HCT116 (cell line): ENCODE data around the gene PAQR4. TPM values are rescaled to one million over a fixed set of nuclear protein-coding genes. Genes with fewer than 3 reads are reported as not detected.

ENCODE experiments used
- ATAC-seq: fragments of 200-7000 bp; cut with Tn5 transposase; 2 replicates; pipeline ENCODE4 v1.9.1; 2020; ENCODE audit warnings: mild to moderate bottlenecking, moderate library complexity
- BruUV-seq: library from RNA; stranded (reverse); fragments of 400-500 nt; replicated peaks from 2 replicates; lab custom pipeline; 2021; lab: Mats Ljungman, UMichigan
- CTCF ChIA-PET: fragments of 300-600 bp; sonication (Branson Sonifier 250); formaldehyde crosslinking; loops from one replicate; lab custom pipeline; 2021; ENCODE audit warnings: antibody characterized with exemption; lab: Charles Lee
- POLR2A ChIA-PET: fragments of 300-600, 350-600 bp; sonication (Branson Sonifier 250); formaldehyde crosslinking; loops from one replicate; lab custom pipeline; 2021; ENCODE audit warnings: antibody characterized with exemption; lab: Charles Lee
- RAD21 ChIA-PET, 2 experiments: fragments of 300-600 bp; sonication (Branson Sonifier 250); formaldehyde crosslinking; loops; one replicate each; lab custom pipeline; 2023; ENCODE audit warnings: low total read pairs in 2 of 2; ENCODE audit not compliant: uncharacterized antibody in 2 of 2, unreplicated experiment in 2 of 2, low non-redundant PET in 1 of 2; lab: Charles Lee
- DNase-seq: peaks from one replicate; pipeline ENCODE4 v3.0.0-alpha.2; 2010; ENCODE audit warnings: low read depth, low spot score
- H2AFZ ChIP-seq: fragments of 200-600 bp; shearing (Covaris generic), sonication (generic); 2 replicates; pipeline ENCODE4 v1.6.1; 2017; ENCODE audit warnings: low read depth, mixed run types, mixed read lengths, antibody characterized with exemption, low read length; ENCODE audit not compliant: poor library complexity, severe bottlenecking
- H3K27ac ChIP-seq: 2 replicates; pipeline ENCODE4 v1.5.1; 2012; ENCODE audit warnings: low read depth, low read length
- H3K27me3 ChIP-seq: fragments of 200-600 bp; sonication (generic); 2 replicates; pipeline ENCODE4 v1.6.1; 2016; ENCODE audit warnings: mixed run types, low read length, mixed read lengths; ENCODE audit not compliant: insufficient read depth
- H3K36me3 ChIP-seq, 2 experiments: fragments of 200-500 bp in 1 of 2; fragments of 200-600 bp in 1 of 2; sonication (Bioruptor generic) in 1 of 2; sonication (generic) in 1 of 2; 2 replicates each; pipeline versions ENCODE4 v1.5.1 to v1.6.1; 2014 to 2016; ENCODE audit warnings: low read length in 2 of 2, inconsistent platforms in 1 of 2, mixed read lengths in 1 of 2, mixed run types in 1 of 2; ENCODE audit not compliant: insufficient read depth in 2 of 2, control insufficient read depth in 1 of 2
- H3K4me1 ChIP-seq, 2 experiments: fragments of 200-600 bp in 1 of 2; sonication (generic) in 1 of 2; 2 replicates each; pipeline versions ENCODE4 v1.5.1 to v1.6.1; 2012 to 2017; ENCODE audit warnings: low read length in 2 of 2, inconsistent platforms in 1 of 2, mild to moderate bottlenecking in 1 of 2, mixed read lengths in 1 of 2, mixed run types in 1 of 2, moderate library complexity in 1 of 2; ENCODE audit not compliant: insufficient read depth in 2 of 2, control insufficient read depth in 1 of 2
- H3K4me2 ChIP-seq: fragments of 200-600 bp; sonication (generic); 2 replicates; pipeline ENCODE4 v1.6.1; 2017; ENCODE audit warnings: mixed run types, low read length, mixed read lengths
- H3K4me3 ChIP-seq, 2 experiments: fragments of 200-600 bp in 1 of 2; sonication (generic) in 1 of 2; replicated peaks in 1 of 2; 2 replicates each; pipeline ENCODE4 v1.5.1; 2011 to 2016; ENCODE audit warnings: low read length in 2 of 2, control low read depth in 1 of 2, low read depth in 1 of 2, mild to moderate bottlenecking in 1 of 2, mixed read lengths in 1 of 2, mixed run types in 1 of 2
- H3K79me2 ChIP-seq: fragments of 200-600 bp; sonication (generic); 2 replicates; pipeline ENCODE4 v1.6.1; 2017; ENCODE audit warnings: mild to moderate bottlenecking, mixed run types, low read length, moderate library complexity, mixed read lengths; ENCODE audit not compliant: insufficient read depth
- H3K9ac ChIP-seq: fragments of 200-600 bp; sonication (generic); 2 replicates; pipeline ENCODE4 v1.6.1; 2016; ENCODE audit warnings: low read length, mixed read lengths
- H3K9me2 ChIP-seq: fragments of 200-600 bp; sonication (generic), shearing (Covaris generic); 2 replicates; pipeline ENCODE4 v1.6.1; 2017; ENCODE audit warnings: mixed run types, mild to moderate bottlenecking, moderate library complexity; ENCODE audit not compliant: insufficient read depth
- H3K9me3 ChIP-seq, 2 experiments: fragments of 200-500 bp in 1 of 2; fragments of 200-600 bp in 1 of 2; sonication (Bioruptor generic) in 1 of 2; sonication (generic) in 1 of 2; 2 replicates each; pipeline ENCODE4 v1.6.1; 2014 to 2017; ENCODE audit warnings: low read length in 2 of 2, mixed read lengths in 2 of 2, inconsistent platforms in 1 of 2, low read depth in 1 of 2, mild to moderate bottlenecking in 1 of 2, mixed run types in 1 of 2, moderate library complexity in 1 of 2; ENCODE audit not compliant: control insufficient read depth in 1 of 2, insufficient read depth in 1 of 2
- H4K20me1 ChIP-seq: fragments of 200-600 bp; sonication (generic), shearing (Covaris generic); 2 replicates; pipeline ENCODE4 v1.6.1; 2017; ENCODE audit warnings: mixed run types, mild to moderate bottlenecking, moderate library complexity; ENCODE audit not compliant: insufficient read depth
- ATF3 ChIP-seq: IDR thresholded peaks from 2 replicates; pipeline ENCODE4 v1.6.1; 2012
- CBX3 ChIP-seq: IDR thresholded peaks from 2 replicates; pipeline ENCODE4 v1.6.1; 2012; ENCODE audit warnings: low read depth
- CEBPB ChIP-seq: IDR thresholded peaks from 2 replicates; pipeline ENCODE4 v1.6.1; 2012; ENCODE audit warnings: low read depth
- CTCF ChIP-seq, 3 experiments: fragments of 200-600 bp in 1 of 3; sonication (generic) in 1 of 3; IDR thresholded peaks in 2 of 3; conservative IDR thresholded peaks in 1 of 3; 2 replicates each; pipeline ENCODE4 v1.5.1; 2012 to 2017; ENCODE audit warnings: low read depth in 2 of 3, low read length in 2 of 3, antibody characterized with exemption in 1 of 3, borderline replicate concordance in 1 of 3, control low read depth in 1 of 3, mild to moderate bottlenecking in 1 of 3, mixed read lengths in 1 of 3, mixed run types in 1 of 3, moderate library complexity in 1 of 3; ENCODE audit not compliant: insufficient read depth in 1 of 3
- EZH2 ChIP-seq: fragments of 200-600 bp; sonication (generic); IDR thresholded peaks from 2 replicates; pipeline ENCODE4 v1.6.1; 2017; ENCODE audit warnings: antibody characterized with exemption, mixed run types
- EZH2phosphoT487 ChIP-seq: fragments of 200-600 bp; IDR thresholded peaks from 2 replicates; pipeline ENCODE4 v1.6.1; 2018; ENCODE audit warnings: antibody characterized with exemption, borderline replicate concordance
- FOSL1 ChIP-seq: IDR thresholded peaks from 2 replicates; pipeline ENCODE4 v1.6.1; 2012; ENCODE audit warnings: low read depth
- JUND ChIP-seq: IDR thresholded peaks from 2 replicates; pipeline ENCODE4 v1.6.1; 2012
- MAX ChIP-seq: IDR thresholded peaks from 2 replicates; pipeline ENCODE4 v1.6.1; 2012
- POLR2A ChIP-seq: IDR thresholded peaks from 2 replicates; pipeline ENCODE4 v1.7.0; 2011; ENCODE audit warnings: borderline replicate concordance; ENCODE audit not compliant: insufficient read depth, insufficient read length; ENCODE audit errors: extremely low read depth
- POLR2AphosphoS5 ChIP-seq: IDR thresholded peaks from 2 replicates; pipeline ENCODE4 v1.6.1; 2011; ENCODE audit warnings: mild to moderate bottlenecking, low read depth, low read length, moderate library complexity
- REST ChIP-seq: IDR thresholded peaks from 2 replicates; pipeline ENCODE4 v1.6.1; 2012; ENCODE audit warnings: low read depth
- SIN3A ChIP-seq: IDR thresholded peaks from 2 replicates; pipeline ENCODE4 v1.6.1; 2012; ENCODE audit warnings: low read depth
- SP1 ChIP-seq: IDR thresholded peaks from 2 replicates; pipeline ENCODE4 v1.6.1; 2012; ENCODE audit warnings: low read depth
- SRF ChIP-seq: IDR thresholded peaks from 2 replicates; pipeline ENCODE4 v1.6.1; 2012; ENCODE audit warnings: low read depth
- TCF7L2 ChIP-seq: IDR thresholded peaks from 2 replicates; pipeline ENCODE4 v1.7.0; 2011; ENCODE audit warnings: borderline replicate concordance, inconsistent platforms; ENCODE audit not compliant: insufficient read depth, insufficient read length; ENCODE audit errors: extremely low read depth
- YY1 ChIP-seq: IDR thresholded peaks from 2 replicates; pipeline ENCODE4 v1.6.1; 2011; ENCODE audit warnings: low read length, low read depth, moderate library complexity, mild to moderate bottlenecking; ENCODE audit not compliant: insufficient replicate concordance; ENCODE audit errors: extremely low read depth
- ZBTB33 ChIP-seq: IDR thresholded peaks from 2 replicates; pipeline ENCODE4 v1.6.1; 2011; ENCODE audit warnings: mild to moderate bottlenecking, low read length, moderate library complexity; ENCODE audit not compliant: insufficient replicate concordance; ENCODE audit errors: extremely low read depth
- ZFX ChIP-seq: fragments of 450-650 bp; IDR thresholded peaks from 2 replicates; pipeline ENCODE4 v1.6.1; 2017
- ZNF274 ChIP-seq: fragments of 200-500 bp; sonication (Bioruptor generic); IDR thresholded peaks from 2 replicates; pipeline ENCODE4 v1.6.1; 2014; ENCODE audit warnings: mild to moderate bottlenecking, low read depth, low read length, inconsistent platforms
- intact Hi-C: fragments of 100-400 bp; cut with micrococcal nuclease; formaldehyde crosslinking; loops from 2 replicates; pipeline ENCODE4 v1.10.0; 2022
- total RNA-seq: library from RNA; stranded (reverse); gene quantifications from one replicate; pipeline ENCODE4 v1.2.1, GENCODE V29; 2021; ENCODE audit not compliant: unreplicated experiment

PAQR4 gene
- total RNA-seq, 1 experiment from 2014 or later, result 45.6 TPM

- ATAC-seq (no peak), DNase-seq (no peak)
- Histone ChIP-seq H3K9me2 (no peaks in the 10 kb centered on the region), H3K27ac (no peak overlapping the region), H3K36me3 (no peaks in the 10 kb centered on the region), H3K4me3 (no peak overlapping the region), H4K20me1 (no peaks in the 10 kb centered on the region), H3K4me1 (peaks cover 0 to 11% of the 10 kb centered on the region in 2 experiments; a peak in 3 of 4 replicates), H2AFZ (no peak overlapping the region), H3K9ac (no peak overlapping the region), H3K9me3 (no peaks in the 10 kb centered on the region), H3K27me3 (no peaks in the 10 kb centered on the region), H3K4me2 (no peak overlapping the region), H3K79me2 (peaks cover 8% of the 10 kb centered on the region; the same call in 1 of the 2 replicates)
- ChIA-PET RAD21 (no interaction called here), POLR2A (no interaction called here), CTCF (no interaction called here)
- intact Hi-C loops, result no loop called here
- BruUV-seq, result no TSS peak
- TF ChIP-seq CTCF (IDR thresholded peaks at IDR 0.05 in 2 of 3, conservative IDR thresholded peaks at IDR 0.05 in 1 of 3; ENCODE audit: borderline replicate concordance in 1 of 3, insufficient read depth in 1 of 3, low read depth in 2 of 3, low read length in 2 of 3) (no peak), EZH2 (no peak), ZNF274 (no peak), MAX (no peak), JUND (no peak), EZH2phosphoT487 (no peak), ZBTB33 (no peak), SIN3A (no peak), FOSL1 (no peak), CBX3 (no peak), CEBPB (no peak), POLR2A (no peak), ZFX (no peak), ATF3 (no peak), SP1 (no peak), TCF7L2 (no peak), POLR2AphosphoS5 (no peak), SRF (no peak), REST (no peak), YY1 (no peak)
These were observed 38.9 kb upstream of the PAQR4 start for GRCh38 chr16:2930236-2930635.
